Lung (tissue), 12 donors: ENCODE data around the gene NDFIP2. TPM values are rescaled to one million over a fixed set of nuclear protein-coding genes. Genes with fewer than 3 reads are reported as not detected.

Experiments
- ATAC-seq: fragments of 200-7000 bp; cut with Tn5 transposase; one replicate; pipeline ENCODE4 v1.9.1; 2020; ENCODE audit warnings: moderate number of reproducible peaks; ENCODE audit not compliant: insufficient read depth, low FRiP score
- DNase-seq, 3 donors: peaks; one replicate each; pipeline ENCODE4 v3.0.0-alpha.2; 2013 to 2017
- H3K27ac ChIP-seq, 2 donors: one replicate each; pipeline ENCODE4 v1.5.1; 2013; ENCODE audit warnings: mild to moderate bottlenecking in 2 of 2, moderate library complexity in 2 of 2, control low read depth in 1 of 2, inconsistent platforms in 1 of 2, low read depth in 1 of 2, low read length in 1 of 2
- H3K27me3 ChIP-seq, 3 donors: one replicate each; pipeline ENCODE4 v1.5.1; 2013; ENCODE audit warnings: low read length in 2 of 3; ENCODE audit not compliant: control insufficient read depth in 3 of 3, insufficient read depth in 3 of 3
- H3K36me3 ChIP-seq, 4 donors: one replicate each; pipeline ENCODE4 v1.5.1; 2013; ENCODE audit warnings: low read length in 4 of 4, mild to moderate bottlenecking in 1 of 4, moderate library complexity in 1 of 4; ENCODE audit not compliant: control insufficient read depth in 4 of 4, insufficient read depth in 4 of 4
- H3K4me1 ChIP-seq, 5 donors: one replicate each; pipeline ENCODE4 v1.5.1; 2013; ENCODE audit warnings: low read length in 5 of 5, mild to moderate bottlenecking in 2 of 5, moderate library complexity in 1 of 5; ENCODE audit not compliant: control insufficient read depth in 5 of 5, insufficient read depth in 5 of 5
- H3K4me3 ChIP-seq: one replicate; pipeline ENCODE4 v1.5.1; 2013; ENCODE audit warnings: mild to moderate bottlenecking, control low read depth, moderate library complexity
- H3K9ac ChIP-seq, 2 donors: one replicate each; pipeline ENCODE4 v1.5.1; 2013; ENCODE audit warnings: low read length in 2 of 2, control low read depth in 1 of 2; ENCODE audit not compliant: insufficient read depth in 1 of 2
- H3K9me3 ChIP-seq, 4 donors: one replicate each; pipeline ENCODE4 v1.5.1; 2013; ENCODE audit warnings: low read length in 3 of 4, mild to moderate bottlenecking in 1 of 4, moderate library complexity in 1 of 4; ENCODE audit not compliant: control insufficient read depth in 4 of 4, insufficient read depth in 3 of 4
- CTCF ChIP-seq: IDR thresholded peaks from 2 replicates; pipeline ENCODE4 v1.5.1; 2012; ENCODE audit warnings: mild to moderate bottlenecking; ENCODE audit errors: control extremely low read depth, extremely low read depth
- WGBS, 2 donors: extraction: QIAGEN DNeasy Blood & Tissue Kit; methylation state at CpG; one replicate each; pipeline ENCODE4 v1.1.7; 2013; 5-methylcytosine and 5-hydroxymethylcytosine counted together
- polyA plus RNA-seq, 2 donors: library from polyadenylated mRNA; stranded (reverse); fragments of 200-250 nt; gene quantifications; one replicate each; pipeline ENCODE4 v1.2.1, GENCODE V29; 2013
- total RNA-seq, 2 donors: library from RNA; depleted of rRNA in 1 of 2; stranded (reverse); fragments of >200 nt in 1 of 2; gene quantifications; one replicate each; pipeline ENCODE4 v1.2.1, GENCODE V29; 2014 to 2021
- donor health status: control.
- donor health status: control.
- donor health status: Bipolar disorder and iron deficiency.
- donor health status: healthy.
- donor health status: DM: yes; HTN: yes; CAD: no.

The NDFIP2 gene
- total and polyA plus RNA-seq, 4 donors = 14.0 to 38.4 (median 23.2) TPM

- H3K36me3 ChIP-seq = no peaks in the 10 kb centered on the region
- H3K4me1 ChIP-seq = no peaks in the 10 kb centered on the region
- no peaks in the 10 kb centered on the region for H3K27me3 ChIP-seq
- TF ChIP-seq CTCF = no peak
- no peak overlapping the region for H3K27ac ChIP-seq
- no peak overlapping the region for H3K9ac ChIP-seq
- 89 to 91% methylated on average over 5 of the region's 5 CpGs for WGBS, 2 donors
- ATAC-seq = no peak
- H3K9me3 ChIP-seq = peaks cover 0 to 2% (median 0%) of the 10 kb centered on the region in 4 donors
- DNase-seq = no peak
- no peak overlapping the region for H3K4me3 ChIP-seq
These were observed 39.9 kb upstream of the NDFIP2 start for GRCh38 chr13:79440958-79441528.

GRCh38 chr13:79442221-79442620 lies 38.7 kb upstream of the NDFIP2 start:
- Histone ChIP-seq H3K4me1 (no peaks in the 10 kb centered on the region), H3K36me3 (no peaks in the 10 kb centered on the region), H3K9ac (no peak overlapping the region), H3K27me3 (no peaks in the 10 kb centered on the region), H3K4me3 (no peak overlapping the region), H3K9me3 (peaks cover 0 to 2% (median 0%) of the 10 kb centered on the region in 4 donors), H3K27ac (no peak overlapping the region)
- ATAC-seq (no peak), DNase-seq (no peak)
- 57 to 79% methylated on average over 1 of the region's 1 CpG for WGBS, 2 donors
- no peak for TF ChIP-seq CTCF

GRCh38 chr13:79442706-79443105 lies 38.2 kb upstream of the NDFIP2 start:
- 85 to 94% methylated on average over 3 of the region's 3 CpGs for WGBS, 2 donors
- no peak for DNase-seq

More at GRCh38 chr13:79442706-79443105, 38.2 kb upstream of the NDFIP2 start:
- peaks cover 0 to 2% (median 0%) of the 10 kb centered on the region in 4 donors for H3K9me3 ChIP-seq
- no peaks in the 10 kb centered on the region for H3K4me1 ChIP-seq
- no peak overlapping the region for H3K27ac ChIP-seq
- no peak overlapping the region for H3K9ac ChIP-seq
- no peak overlapping the region for H3K4me3 ChIP-seq
- no peak for ATAC-seq
- no peaks in the 10 kb centered on the region for H3K27me3 ChIP-seq
- H3K36me3 ChIP-seq = no peaks in the 10 kb centered on the region
- no peak for TF ChIP-seq CTCF
